HCT116 (cell line): ENCODE measurements around the gene CECR2.

Experiments used
- CEBPB ChIP-seq: IDR thresholded peaks from 2 replicates; pipeline ENCODE4 v1.6.1; 2012; ENCODE audit warnings: low read depth
- CTCF ChIP-seq, 3 experiments: fragments of 200-600 bp in 1 of 3; sonication (generic) in 1 of 3; IDR thresholded peaks in 2 of 3; conservative IDR thresholded peaks in 1 of 3; 2 replicates each; pipeline ENCODE4 v1.5.1; 2012 to 2017; ENCODE audit warnings: low read depth in 2 of 3, low read length in 2 of 3, antibody characterized with exemption in 1 of 3, borderline replicate concordance in 1 of 3, control low read depth in 1 of 3, mild to moderate bottlenecking in 1 of 3, mixed read lengths in 1 of 3, mixed run types in 1 of 3, moderate library complexity in 1 of 3; ENCODE audit not compliant: insufficient read depth in 1 of 3
- EZH2 ChIP-seq: fragments of 200-600 bp; sonication (generic); IDR thresholded peaks from 2 replicates; pipeline ENCODE4 v1.6.1; 2017; ENCODE audit warnings: antibody characterized with exemption, mixed run types
- EZH2phosphoT487 ChIP-seq: fragments of 200-600 bp; IDR thresholded peaks from 2 replicates; pipeline ENCODE4 v1.6.1; 2018; ENCODE audit warnings: antibody characterized with exemption, borderline replicate concordance
- JUND ChIP-seq: IDR thresholded peaks from 2 replicates; pipeline ENCODE4 v1.6.1; 2012
- MAX ChIP-seq: IDR thresholded peaks from 2 replicates; pipeline ENCODE4 v1.6.1; 2012
- POLR2A ChIP-seq: IDR thresholded peaks from 2 replicates; pipeline ENCODE4 v1.7.0; 2011; ENCODE audit warnings: borderline replicate concordance; ENCODE audit not compliant: insufficient read depth, insufficient read length; ENCODE audit errors: extremely low read depth
- RAD21 ChIP-seq: IDR thresholded peaks from 2 replicates; pipeline ENCODE4 v1.6.1; 2012; ENCODE audit warnings: low read depth, mild to moderate bottlenecking
- SIN3A ChIP-seq: IDR thresholded peaks from 2 replicates; pipeline ENCODE4 v1.6.1; 2012; ENCODE audit warnings: low read depth

- TF ChIP-seq CTCF (IDR thresholded peaks at IDR 0.05 in 2 of 3, conservative IDR thresholded peaks at IDR 0.05 in 1 of 3; ENCODE audit: borderline replicate concordance in 1 of 3, insufficient read depth in 1 of 3, low read depth in 2 of 3, low read length in 2 of 3), result no peak
- TF ChIP-seq JUND, result no peak
- no peak for TF ChIP-seq SIN3A
- no peak for TF ChIP-seq POLR2A
- no peak for TF ChIP-seq CEBPB
- TF ChIP-seq EZH2, result no peak
- TF ChIP-seq EZH2phosphoT487, result no peak
- TF ChIP-seq MAX, result no peak
- no peak for TF ChIP-seq RAD21
Measured at GRCh38 chr22:17402293-17402692, 33.0 kb downstream of the CECR2 start.
